Omental fat pad (tissue), 4 donors: Measurements from ENCODE around the gene POLD2. TPM values are rescaled to one million over a fixed set of nuclear protein-coding genes. Genes with fewer than 3 reads are reported as not detected.
A peak's percentile ranks its signal among the peaks of the same experiment; 100 is the strongest.

Source experiments
- ATAC-seq: fragments of 150-250 bp; one replicate; pipeline ENCODE4 v1.9.1; 2016; ENCODE audit warnings: mild to moderate bottlenecking, moderate library complexity; ENCODE audit not compliant: low FRiP score
- DNase-seq: peaks from one replicate; pipeline ENCODE4 v3.0.0-alpha.2; 2019; ENCODE audit warnings: low spot score
- CTCF ChIP-seq, 3 donors: fragments of 450-650 bp; IDR thresholded peaks; one replicate each; pipeline ENCODE4 v1.5.1; 2016 to 2017; ENCODE audit warnings: antibody characterized with exemption in 3 of 3, mild to moderate bottlenecking in 3 of 3, moderate library complexity in 2 of 3
- total RNA-seq, 4 donors: library from RNA; depleted of rRNA; stranded (reverse); fragments of >200 nt; gene quantifications; one replicate each; pipeline ENCODE4 v1.1.0, GENCODE V29; 2016

POLD2 gene
- total RNA-seq, 4 donors from 2014 or later: 41.9 to 71.3 (median 44.2) TPM

- ATAC-seq (no peak), DNase-seq (no peak)
- no peak for TF ChIP-seq CTCF (IDR thresholded peaks at IDR 0.05)
Measured at GRCh38 chr7:44106311-44107065, 16.9 kb downstream of the POLD2 start.

GRCh38 chr7:44105832-44106231 is 17.5 kb downstream of the POLD2 start:
- DNase-seq (no peak), ATAC-seq (no peak)
- no peak for TF ChIP-seq CTCF (IDR thresholded peaks at IDR 0.05)

GRCh38 chr7:44104860-44105771 is 18.2 kb downstream of the POLD2 start:
- ATAC-seq: peak; percentile 63
- DNase-seq: no peak
- no peak for TF ChIP-seq CTCF (IDR thresholded peaks at IDR 0.05)

- DNase-seq: no peak
- TF ChIP-seq CTCF (IDR thresholded peaks at IDR 0.05): no peak
- ATAC-seq: peak; percentile 7
Measured at GRCh38 chr7:44103923-44104859, 19.2 kb downstream of the POLD2 start, which contains the start of gene AEBP1. Gene AEBP1, plus strand, starts transcription at chr7:44104345. Its CDS starts 321 bp downstream, at chr7:44104666.

GRCh38 chr7:44103566-44103922 is 19.8 kb downstream of the POLD2 start:
- TF ChIP-seq CTCF (IDR thresholded peaks at IDR 0.05): no peak
- ATAC-seq: no peak
- DNase-seq: no peak

GRCh38 chr7:44102846-44103565 is 20.3 kb downstream of the POLD2 start:
- no peak for DNase-seq
- no peak for TF ChIP-seq CTCF (IDR thresholded peaks at IDR 0.05)
- ATAC-seq: no peak
